ENCODE data around the gene MRPL51.

DNA sequence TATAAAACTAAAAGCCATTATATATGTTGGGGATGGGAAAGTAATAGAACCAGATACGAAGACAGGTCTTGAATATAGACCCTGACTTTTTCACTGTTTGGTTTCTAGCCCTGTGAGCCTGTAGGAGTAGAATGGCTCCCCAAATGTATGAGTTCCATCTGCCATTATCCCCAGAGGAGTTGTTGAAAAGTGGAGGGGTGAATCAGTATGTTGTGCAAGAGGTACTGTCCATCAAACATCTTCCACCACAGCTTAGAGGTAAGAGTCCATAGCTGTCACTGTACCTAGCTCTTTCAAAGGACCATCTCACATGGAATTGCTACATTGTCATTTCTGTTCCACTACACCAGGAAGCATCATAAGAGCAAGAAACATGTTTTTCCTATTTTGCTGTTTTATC lies 1.9 kb upstream of the MRPL51 start:
- TF ChIP-seq CTCF (IDR thresholded peaks at IDR 0.05; ENCODE audit: poor library complexity, severe bottlenecking): no peak
- TF ChIP-seq EZH2 (IDR thresholded peaks at IDR 0.05; ENCODE audit: borderline replicate concordance, insufficient read depth, low read length, poor library complexity, severe bottlenecking): no peak
- TF ChIP-seq, protein P1, sequence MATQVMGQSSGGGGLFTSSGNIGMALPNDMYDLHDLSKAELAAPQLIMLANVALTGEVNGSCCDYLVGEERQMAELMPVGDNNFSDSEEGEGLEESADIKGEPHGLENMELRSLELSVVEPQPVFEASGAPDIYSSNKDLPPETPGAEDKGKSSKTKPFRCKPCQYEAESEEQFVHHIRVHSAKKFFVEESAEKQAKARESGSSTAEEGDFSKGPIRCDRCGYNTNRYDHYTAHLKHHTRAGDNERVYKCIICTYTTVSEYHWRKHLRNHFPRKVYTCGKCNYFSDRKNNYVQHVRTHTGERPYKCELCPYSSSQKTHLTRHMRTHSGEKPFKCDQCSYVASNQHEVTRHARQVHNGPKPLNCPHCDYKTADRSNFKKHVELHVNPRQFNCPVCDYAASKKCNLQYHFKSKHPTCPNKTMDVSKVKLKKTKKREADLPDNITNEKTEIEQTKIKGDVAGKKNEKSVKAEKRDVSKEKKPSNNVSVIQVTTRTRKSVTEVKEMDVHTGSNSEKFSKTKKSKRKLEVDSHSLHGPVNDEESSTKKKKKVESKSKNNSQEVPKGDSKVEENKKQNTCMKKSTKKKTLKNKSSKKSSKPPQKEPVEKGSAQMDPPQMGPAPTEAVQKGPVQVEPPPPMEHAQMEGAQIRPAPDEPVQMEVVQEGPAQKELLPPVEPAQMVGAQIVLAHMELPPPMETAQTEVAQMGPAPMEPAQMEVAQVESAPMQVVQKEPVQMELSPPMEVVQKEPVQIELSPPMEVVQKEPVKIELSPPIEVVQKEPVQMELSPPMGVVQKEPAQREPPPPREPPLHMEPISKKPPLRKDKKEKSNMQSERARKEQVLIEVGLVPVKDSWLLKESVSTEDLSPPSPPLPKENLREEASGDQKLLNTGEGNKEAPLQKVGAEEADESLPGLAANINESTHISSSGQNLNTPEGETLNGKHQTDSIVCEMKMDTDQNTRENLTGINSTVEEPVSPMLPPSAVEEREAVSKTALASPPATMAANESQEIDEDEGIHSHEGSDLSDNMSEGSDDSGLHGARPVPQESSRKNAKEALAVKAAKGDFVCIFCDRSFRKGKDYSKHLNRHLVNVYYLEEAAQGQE (IDR thresholded peaks at IDR 0.05; ENCODE audit: borderline replicate concordance): no peak
- TF ChIP-seq POLR2AphosphoS5 (IDR thresholded peaks at IDR 0.05): no peak

Measured in neural cell (in vitro differentiated cells).